Parathyroid adenoma (tissue), 2 donors: ENCODE results near the gene CRYGA.
"Not testable (repeated sequence)": the region's sequence is repeated elsewhere in the genome, so short reads cannot be mapped to it uniquely, and the experiment has no call there.

ENCODE experiments used
- H2AFZ ChIP-seq: fragments of 300-600 bp; sonication (generic); one replicate; pipeline ENCODE4 v1.7.0; 2017; ENCODE audit warnings: antibody characterized with exemption, mild to moderate bottlenecking
- H3K27ac ChIP-seq: fragments of 300-600 bp; sonication (generic); one replicate; pipeline ENCODE4 v1.7.0; 2017
- H3K27me3 ChIP-seq: fragments of 300-600 bp; sonication (generic); one replicate; pipeline ENCODE4 v1.7.0; 2017; ENCODE audit warnings: low read length; ENCODE audit not compliant: control insufficient read depth, insufficient read depth
- H3K36me3 ChIP-seq: fragments of 300-600 bp; sonication (generic); one replicate; pipeline ENCODE4 v1.7.0; 2017; ENCODE audit warnings: low read length; ENCODE audit not compliant: control insufficient read depth, insufficient read depth
- H3K4me1 ChIP-seq: fragments of 300-600 bp; sonication (generic); one replicate; pipeline ENCODE4 v1.7.0; 2017; ENCODE audit warnings: control low read depth
- H3K4me2 ChIP-seq: fragments of 300-600 bp; sonication (generic); one replicate; pipeline ENCODE4 v1.7.0; 2017; ENCODE audit warnings: low read length
- H3K4me3 ChIP-seq: fragments of 300-600 bp; sonication (generic); one replicate; pipeline ENCODE4 v1.7.0; 2017; ENCODE audit warnings: low read depth, low read length
- H3K79me2 ChIP-seq: fragments of 300-600 bp; sonication (generic); one replicate; pipeline ENCODE4 v1.7.0; 2017; ENCODE audit warnings: control low read depth
- H3K9ac ChIP-seq: fragments of 300-600 bp; sonication (generic); one replicate; pipeline ENCODE4 v1.7.0; 2017; ENCODE audit warnings: mild to moderate bottlenecking
- H3K9me3 ChIP-seq: fragments of 300-600 bp; sonication (generic); one replicate; pipeline ENCODE4 v1.7.0; 2017; ENCODE audit warnings: low read length; ENCODE audit not compliant: control insufficient read depth
- CTCF ChIP-seq: fragments of 300-600 bp; sonication (generic); IDR thresholded peaks from one replicate; pipeline ENCODE4 v1.7.0; 2017; ENCODE audit warnings: antibody characterized with exemption, mild to moderate bottlenecking
- donor health status: primary hyperparathyroidism.

Gene CRYGA

GRCh38 chr2:208122248-208122647 lies 41.1 kb downstream of the CRYGA start:
- H3K4me2 ChIP-seq = no peak overlapping the region
- H3K36me3 ChIP-seq = no peaks in the 10 kb centered on the region
- no peak overlapping the region for H2AFZ ChIP-seq
- H3K79me2 ChIP-seq = no peaks in the 10 kb centered on the region
- no peaks in the 10 kb centered on the region for H3K4me1 ChIP-seq
- no peaks in the 10 kb centered on the region for H3K27me3 ChIP-seq
- TF ChIP-seq CTCF = no peak
- no peak overlapping the region for H3K9ac ChIP-seq
- H3K9me3 ChIP-seq = no peaks in the 10 kb centered on the region
- H3K27ac ChIP-seq = no peak overlapping the region
- no peak overlapping the region for H3K4me3 ChIP-seq

GRCh38 chr2:208118918-208119317 lies 44.5 kb downstream of the CRYGA start:
- H3K36me3 ChIP-seq = no peaks in the 10 kb centered on the region
- no peak overlapping the region for H3K4me3 ChIP-seq
- no peak overlapping the region for H3K4me2 ChIP-seq
- TF ChIP-seq CTCF = no peak
- no peak overlapping the region for H3K27ac ChIP-seq
- no peak overlapping the region for H3K9ac ChIP-seq
- no peaks in the 10 kb centered on the region for H3K9me3 ChIP-seq
- H3K79me2 ChIP-seq = no peaks in the 10 kb centered on the region
- H3K4me1 ChIP-seq = peaks cover under 1% of the 10 kb centered on the region
- H2AFZ ChIP-seq = no peak overlapping the region
- H3K27me3 ChIP-seq = no peaks in the 10 kb centered on the region

GRCh38 chr2:208117390-208117789 lies 46.0 kb downstream of the CRYGA start:
- not testable (repeated sequence) for H2AFZ ChIP-seq, H3K27ac ChIP-seq, H3K9me3 ChIP-seq, H3K9ac ChIP-seq, H3K79me2 ChIP-seq, H3K4me2 ChIP-seq, H3K4me3 ChIP-seq, H3K27me3 ChIP-seq, H3K36me3 ChIP-seq
- peaks cover 13% of the 10 kb centered on the region for H3K4me1 ChIP-seq

GRCh38 chr2:208112969-208113368 lies 50.4 kb downstream of the CRYGA start:
- no peak for TF ChIP-seq CTCF
- no peaks in the 10 kb centered on the region for H3K9me3 ChIP-seq
- no peak overlapping the region for H3K27ac ChIP-seq
- H2AFZ ChIP-seq = peak overlapping the region; percentile 77
- peaks cover 13% of the 10 kb centered on the region for H3K4me1 ChIP-seq
- H3K27me3 ChIP-seq = no peaks in the 10 kb centered on the region
- no peak overlapping the region for H3K4me3 ChIP-seq
- H3K36me3 ChIP-seq = no peaks in the 10 kb centered on the region
- H3K9ac ChIP-seq = no peak overlapping the region
- peak overlapping the region; percentile 55 for H3K4me2 ChIP-seq
- no peaks in the 10 kb centered on the region for H3K79me2 ChIP-seq

GRCh38 chr2:208112273-208112745 lies 51.1 kb downstream of the CRYGA start:
- not testable (repeated sequence) for H2AFZ ChIP-seq

More at GRCh38 chr2:208112273-208112745, 51.1 kb downstream of the CRYGA start:
- not testable (repeated sequence) for H3K9me3 ChIP-seq, H3K9ac ChIP-seq, H3K79me2 ChIP-seq, H3K36me3 ChIP-seq, H3K4me3 ChIP-seq, H3K27me3 ChIP-seq, H3K27ac ChIP-seq, H3K4me2 ChIP-seq
- H3K4me1 ChIP-seq = peaks cover 13% of the 10 kb centered on the region
